CD4-positive, alpha-beta T cell treated with Interferon alpha-2 for 1 hour (primary cell): ENCODE measurements around the gene USP3.

ENCODE experiments used
- DNase-seq, 2 donors: peaks; one replicate each; pipeline ENCODE4 v3.0.0-alpha.2; 2020 to 2022

Gene USP3, protein sequence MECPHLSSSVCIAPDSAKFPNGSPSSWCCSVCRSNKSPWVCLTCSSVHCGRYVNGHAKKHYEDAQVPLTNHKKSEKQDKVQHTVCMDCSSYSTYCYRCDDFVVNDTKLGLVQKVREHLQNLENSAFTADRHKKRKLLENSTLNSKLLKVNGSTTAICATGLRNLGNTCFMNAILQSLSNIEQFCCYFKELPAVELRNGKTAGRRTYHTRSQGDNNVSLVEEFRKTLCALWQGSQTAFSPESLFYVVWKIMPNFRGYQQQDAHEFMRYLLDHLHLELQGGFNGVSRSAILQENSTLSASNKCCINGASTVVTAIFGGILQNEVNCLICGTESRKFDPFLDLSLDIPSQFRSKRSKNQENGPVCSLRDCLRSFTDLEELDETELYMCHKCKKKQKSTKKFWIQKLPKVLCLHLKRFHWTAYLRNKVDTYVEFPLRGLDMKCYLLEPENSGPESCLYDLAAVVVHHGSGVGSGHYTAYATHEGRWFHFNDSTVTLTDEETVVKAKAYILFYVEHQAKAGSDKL

DNA sequence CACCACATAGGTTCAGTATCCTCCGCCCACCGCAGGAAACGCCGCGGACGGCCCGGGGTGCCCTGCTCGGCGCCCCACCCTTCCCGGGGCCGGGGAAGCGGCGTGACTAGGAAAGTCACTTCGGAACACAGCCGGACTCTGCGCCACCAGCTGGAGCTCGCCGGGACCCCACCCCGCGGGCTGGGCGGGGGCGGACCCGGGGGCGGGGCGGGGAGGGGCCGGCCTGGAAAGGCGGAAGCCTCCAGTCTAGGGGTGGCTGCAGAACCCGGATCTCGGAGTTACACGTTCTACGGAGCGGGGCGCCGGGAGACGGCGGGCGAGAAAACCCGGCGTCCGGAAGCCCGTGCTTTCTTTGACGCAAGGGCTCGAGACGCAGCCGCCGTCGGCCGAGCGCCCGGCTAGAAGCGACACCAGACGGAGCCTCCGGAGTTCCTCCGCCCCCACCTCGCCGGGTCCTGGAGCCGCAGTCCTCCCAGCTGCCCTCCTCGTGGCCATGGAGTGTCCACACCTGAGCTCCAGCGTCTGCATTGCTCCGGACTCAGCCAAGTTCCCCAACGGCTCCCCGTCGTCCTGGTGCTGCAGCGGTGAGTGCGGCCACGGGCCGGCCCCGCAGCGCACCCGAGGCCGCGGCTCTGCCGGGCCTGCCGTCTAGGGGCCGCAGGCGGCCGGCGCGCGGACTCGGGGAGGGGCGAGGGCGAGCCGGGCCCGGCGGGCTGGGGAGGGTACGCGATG is at the start of gene USP3:
Gene USP3, plus strand, starts transcription at position 347 of the 732 bp plus-strand sequence. Its CDS starts 147 bp downstream, at position 494.
- DNase-seq, result peak; percentile 94 to 96

DNA sequence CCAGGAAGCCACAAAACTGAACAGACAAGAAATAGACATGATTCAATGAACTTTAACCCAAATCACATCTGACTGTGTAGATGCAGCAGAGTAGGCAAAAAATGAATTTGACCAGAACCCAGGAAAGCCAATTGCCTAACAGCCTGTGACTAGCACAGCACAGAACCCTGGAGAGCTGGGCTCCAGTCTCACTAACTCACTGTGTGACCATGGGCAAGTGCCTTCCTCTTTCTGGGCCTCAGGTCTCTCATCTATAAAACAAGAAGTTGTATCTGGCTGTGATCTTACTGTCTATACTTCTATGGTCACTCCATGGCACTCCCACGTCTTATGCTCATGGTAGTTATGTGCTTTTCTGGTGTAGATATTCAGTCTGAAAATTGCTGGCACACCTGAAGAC is 48.1 kb upstream of the USP3 start:
- peak in 1 of 2 donors; percentile 36 for DNase-seq

DNA sequence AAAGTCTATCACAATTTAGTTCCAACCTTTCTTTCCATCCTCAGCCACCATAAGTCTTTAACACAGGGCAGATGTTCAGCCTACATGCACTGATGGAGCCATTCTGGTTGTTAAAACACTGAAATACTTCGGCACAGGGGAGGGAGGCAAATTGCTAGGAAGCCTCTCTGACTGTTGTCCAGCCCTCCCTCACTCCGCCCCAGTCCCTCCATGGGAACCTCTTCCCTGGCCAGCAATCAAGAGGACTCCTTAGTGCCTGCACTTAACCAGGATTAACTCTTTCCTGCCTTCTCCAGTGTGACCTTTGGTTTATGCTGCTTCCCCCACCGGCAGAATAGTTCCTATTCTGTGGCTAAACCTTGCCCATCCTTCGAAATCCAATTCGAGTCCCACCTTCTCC is 47.0 kb upstream of the USP3 start:
- DNase-seq, result no peak

DNA sequence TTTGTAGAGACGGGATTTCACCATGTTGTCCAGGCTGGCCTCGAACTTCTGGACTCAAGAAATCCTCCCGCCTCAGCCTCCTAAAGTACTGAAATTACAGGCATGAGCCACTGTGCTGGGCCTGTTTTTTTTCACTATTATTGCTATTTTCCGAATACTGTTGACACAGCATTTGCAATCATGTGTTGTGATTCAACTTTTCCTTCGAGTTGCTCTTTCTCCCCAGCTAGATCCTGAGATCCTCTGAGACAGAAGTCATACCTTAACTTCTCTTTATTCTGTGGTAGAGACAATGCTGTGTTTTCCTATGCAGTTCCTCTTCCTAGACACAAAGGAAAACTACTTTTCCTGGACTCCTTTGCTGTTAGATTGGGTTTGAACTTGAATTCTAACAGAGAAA is 46.4 kb upstream of the USP3 start:
- DNase-seq, result no peak

DNA sequence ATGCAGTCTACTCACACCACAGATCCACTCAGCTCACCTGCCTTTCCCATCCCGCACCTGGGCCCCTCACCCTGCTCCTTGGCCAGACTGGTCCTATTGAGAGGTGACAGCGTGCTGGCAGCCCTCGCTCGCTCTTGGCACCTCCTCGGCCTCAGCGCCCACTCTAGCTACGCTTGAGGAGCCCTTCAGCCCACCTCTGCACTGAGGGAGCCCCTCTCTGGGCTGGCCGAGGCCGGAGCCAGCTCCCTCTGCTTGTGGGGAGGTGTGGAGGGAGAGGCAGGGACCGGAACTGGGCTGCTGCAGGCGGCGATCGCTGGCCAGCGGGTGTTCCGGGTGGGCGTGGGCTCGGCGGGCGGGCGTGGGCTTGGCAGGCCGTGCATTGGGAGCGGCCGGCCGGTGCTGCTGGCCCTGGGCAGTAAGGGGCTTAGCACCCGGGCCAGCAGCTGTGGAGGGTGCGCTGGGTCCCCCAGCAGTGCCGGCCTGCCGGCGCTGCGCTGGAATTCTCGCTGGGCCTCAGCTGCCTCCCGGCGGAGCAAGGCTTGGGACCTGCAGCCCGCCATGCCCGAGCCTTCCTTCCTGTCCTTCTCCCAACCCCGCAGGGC is 45.5 kb upstream of the USP3 start:
- no peak for DNase-seq

DNA sequence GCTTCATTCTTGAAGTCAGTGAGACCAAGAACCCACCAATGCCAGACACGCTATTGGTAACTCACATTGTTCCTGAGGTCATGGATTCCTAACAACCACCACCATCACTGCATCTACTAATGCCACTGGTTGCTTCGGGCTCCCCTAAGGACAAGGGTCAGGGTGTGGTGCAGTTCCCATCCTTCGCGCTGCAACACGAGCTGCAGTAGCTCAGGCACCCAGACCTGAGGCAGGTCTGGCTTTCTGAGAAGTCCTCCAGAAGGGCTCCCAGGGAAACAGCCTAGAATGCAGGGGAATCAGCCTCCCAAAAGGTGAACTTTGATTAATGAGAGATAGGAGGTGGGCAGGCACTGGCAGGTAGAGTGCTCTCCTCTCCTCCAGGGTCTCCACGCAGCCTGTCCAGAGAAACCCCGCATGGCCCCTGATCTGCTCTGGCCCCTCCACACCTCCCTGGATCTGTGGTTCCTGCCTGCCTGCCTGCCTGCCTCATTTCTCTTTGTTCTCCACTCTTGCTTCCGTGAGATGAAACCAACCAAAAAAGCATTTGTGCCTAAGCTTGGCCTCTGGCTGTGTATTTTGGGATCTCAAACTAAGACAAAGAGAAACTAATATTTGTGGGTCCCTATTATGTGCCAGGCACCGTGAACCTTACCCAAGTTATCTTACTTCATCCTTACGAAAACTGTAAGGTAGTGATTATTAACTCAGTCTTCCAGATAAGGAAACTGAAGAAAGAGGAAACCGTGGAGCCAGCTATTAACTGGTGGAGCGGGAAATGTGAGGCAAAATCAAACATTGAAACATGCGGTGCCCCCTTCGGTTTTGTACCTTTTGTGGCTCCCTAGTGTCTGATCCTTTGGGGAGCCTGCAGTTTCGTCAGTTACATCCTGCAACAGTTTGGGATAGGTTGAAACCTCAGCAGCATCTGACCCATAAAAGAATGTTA is 43.9 kb upstream of the USP3 start:
- DNase-seq, result no peak

DNA sequence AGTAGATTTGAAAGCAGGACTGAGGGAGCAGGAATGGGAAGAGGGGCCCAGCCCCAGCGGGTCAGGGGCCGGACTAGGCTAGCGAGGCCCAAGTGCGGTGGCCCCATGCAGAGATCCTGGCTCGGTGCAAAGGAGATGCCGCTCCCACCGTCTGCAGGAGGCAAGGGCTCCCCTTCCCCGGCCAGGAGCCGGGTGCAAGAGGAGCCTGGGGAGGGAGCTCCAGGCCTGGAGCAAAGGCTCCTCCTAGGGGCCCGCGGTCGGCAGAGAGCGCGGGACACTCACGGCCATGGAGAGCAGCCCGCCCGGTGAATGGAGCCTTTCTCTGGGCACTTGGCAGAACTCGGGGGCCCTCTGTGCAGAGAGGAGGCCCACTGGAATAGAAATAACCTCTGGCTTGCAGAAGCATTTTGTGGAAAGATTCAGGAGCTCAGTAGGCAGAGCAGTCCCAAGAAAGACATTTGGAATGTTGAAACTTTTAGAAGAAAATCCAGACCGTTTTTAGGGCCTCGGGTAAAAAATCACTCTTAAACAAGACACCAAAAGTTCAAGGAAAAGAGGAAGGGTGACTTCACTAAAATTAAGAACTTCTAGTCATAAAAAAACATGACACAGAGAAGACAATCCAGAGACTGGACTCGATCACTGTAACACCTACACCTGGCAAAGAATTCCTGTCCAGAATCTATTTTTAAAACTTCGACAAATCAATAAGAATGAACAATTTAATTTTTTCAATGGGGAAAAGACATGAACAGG is 43.0 kb upstream of the USP3 start:
- DNase-seq, result no peak

DNA sequence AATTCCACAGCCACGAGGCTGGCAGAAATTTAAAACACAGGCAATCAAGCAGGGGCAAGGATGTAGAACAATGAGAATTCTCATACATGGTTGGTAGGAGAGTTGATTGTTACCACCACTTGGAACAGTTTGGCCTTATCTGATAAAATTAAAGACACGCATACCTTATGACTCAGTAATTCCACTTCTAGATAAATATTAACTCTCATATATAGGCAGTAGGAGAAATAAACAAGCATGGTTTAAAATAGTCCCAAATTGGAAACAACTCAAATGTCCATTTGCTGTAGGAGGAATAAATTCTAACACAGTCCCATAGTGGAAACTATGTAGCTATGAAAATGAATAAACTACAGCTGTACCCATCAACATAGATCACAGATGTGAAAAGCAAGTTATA is 42.3 kb upstream of the USP3 start:
- no peak for DNase-seq

DNA sequence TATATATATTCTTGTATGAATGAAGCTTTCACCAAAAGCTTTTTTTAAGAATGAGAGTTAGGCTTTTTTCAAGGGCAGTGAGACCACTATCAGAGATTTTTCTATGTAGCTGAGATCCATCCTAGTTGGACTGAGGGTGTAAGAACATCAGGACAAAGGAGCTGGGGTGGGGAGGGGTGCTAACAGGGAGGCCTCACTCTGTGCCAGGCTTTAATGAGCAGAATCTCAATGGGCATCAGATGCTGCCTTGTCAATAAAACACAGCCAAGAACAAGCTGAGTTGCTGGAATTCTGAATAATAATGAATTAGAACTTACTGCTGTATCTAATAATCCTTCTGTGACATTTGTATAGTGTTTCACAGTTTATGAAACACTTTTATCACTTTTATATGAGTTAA is 41.4 kb upstream of the USP3 start:
- DNase-seq, result no peak

DNA sequence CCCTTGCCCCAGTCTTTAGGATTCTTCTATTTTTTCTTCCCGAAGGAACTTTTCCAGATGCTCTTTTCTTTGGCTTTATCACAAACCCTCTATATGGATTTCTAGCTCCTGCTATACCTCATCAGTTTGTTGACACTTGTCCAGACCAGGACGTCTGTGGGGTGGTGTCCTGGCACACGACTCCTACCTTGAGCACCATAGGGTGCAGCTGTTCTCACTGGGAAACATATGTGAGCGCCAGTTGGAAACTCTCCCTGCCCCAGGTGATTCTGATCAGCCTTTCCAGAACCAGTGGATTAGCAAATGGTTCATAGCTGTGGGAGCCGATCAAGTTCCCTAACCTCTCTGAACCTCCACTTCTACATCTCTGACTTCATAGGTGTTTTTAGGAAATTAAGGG is 40.6 kb upstream of the USP3 start:
- no peak for DNase-seq

DNA sequence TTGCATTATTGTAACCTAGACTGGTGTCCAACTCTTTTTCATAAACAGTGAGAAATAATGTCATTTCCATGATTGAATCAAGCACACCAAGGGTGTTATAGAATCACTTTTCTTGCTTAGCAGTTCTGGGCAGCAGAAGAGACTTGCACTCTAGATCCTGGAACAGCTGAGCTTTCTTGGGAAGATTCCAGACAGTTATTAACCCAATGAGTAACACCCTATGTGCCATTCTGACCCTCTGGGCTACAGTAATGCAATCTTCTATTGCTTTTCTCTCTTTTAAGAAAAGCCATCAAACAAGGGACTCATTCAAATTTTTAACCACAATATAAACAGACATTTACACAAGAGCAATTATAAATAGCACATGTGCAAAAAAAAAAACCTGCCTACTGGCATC is 39.3 kb upstream of the USP3 start:
- no peak for DNase-seq

DNA sequence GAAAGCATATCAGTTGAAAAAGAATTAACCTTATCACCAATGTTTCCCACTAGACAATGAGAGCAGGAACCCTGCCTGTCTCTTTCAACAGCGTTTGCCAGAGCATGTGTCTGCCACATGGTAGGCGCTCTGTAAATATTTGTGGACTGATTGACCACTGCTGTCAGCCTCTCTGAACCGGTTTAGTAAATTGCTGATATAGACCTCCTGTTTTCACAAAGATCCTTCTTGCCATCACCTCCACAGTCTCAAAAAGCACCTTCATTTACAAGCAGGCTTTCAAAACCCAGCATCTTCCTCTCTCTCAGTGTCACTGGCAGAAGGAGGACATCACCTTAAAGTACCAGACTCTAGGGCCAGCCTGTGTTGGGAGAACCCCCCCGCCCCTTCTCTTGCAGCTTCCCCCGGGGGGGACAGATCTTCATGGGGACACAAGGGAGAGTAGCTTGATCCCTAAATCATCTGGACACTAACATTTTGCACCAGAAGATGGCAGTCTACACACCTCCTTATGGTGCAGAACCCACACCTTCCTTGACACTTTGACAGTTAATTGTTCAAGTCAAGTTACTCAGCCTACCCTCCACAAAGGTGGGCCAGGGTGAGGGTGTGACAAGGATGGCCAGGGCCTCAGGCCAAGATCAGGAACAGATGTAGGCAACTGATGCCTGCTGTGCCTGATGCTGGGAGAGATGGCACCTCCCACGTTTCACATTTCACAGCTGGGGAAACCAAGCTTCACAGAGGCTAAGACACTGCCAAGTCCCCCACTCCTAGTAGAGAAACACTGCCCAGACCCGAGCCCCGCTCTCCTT is 37.8 kb upstream of the USP3 start:
- DNase-seq, result peak; percentile 72 to 86

DNA sequence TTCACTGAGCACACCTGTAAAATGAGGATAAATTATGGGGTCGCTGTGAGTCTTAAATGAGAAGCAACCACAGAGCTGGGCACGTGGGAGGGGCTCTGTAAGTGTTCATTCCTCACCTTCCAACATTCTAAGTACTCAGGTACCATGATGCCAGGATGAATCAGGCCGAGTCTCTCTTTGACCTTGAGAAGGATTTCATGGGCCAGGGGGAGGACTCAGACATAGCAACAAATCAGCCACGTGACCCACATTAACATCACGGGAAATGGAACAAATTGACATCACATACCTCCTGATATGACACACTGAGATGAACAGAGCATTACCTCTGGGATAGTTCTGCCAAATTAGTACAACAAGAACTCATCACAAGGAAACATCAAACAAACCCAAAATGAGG is 35.2 kb upstream of the USP3 start:
- DNase-seq, result no peak

DNA sequence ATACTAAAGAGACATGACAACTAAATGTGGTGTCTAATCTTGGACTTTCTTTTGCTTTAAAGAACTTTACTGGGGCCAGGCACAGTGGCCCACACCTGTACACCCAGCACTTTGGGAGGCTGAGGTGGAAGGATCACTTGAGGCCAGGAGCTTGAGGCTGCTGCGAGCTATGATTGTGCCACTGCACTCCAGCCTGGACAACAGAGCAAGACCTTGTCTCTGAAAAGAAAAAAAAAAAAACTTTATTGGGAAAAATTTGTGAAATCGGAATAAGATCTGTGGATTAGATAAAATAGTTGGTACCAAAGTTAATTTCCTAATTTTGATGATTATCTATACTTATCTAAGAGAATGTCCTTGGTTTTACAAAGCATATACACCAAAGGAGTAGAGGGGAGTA is 34.4 kb upstream of the USP3 start:
- DNase-seq, result no peak

DNA sequence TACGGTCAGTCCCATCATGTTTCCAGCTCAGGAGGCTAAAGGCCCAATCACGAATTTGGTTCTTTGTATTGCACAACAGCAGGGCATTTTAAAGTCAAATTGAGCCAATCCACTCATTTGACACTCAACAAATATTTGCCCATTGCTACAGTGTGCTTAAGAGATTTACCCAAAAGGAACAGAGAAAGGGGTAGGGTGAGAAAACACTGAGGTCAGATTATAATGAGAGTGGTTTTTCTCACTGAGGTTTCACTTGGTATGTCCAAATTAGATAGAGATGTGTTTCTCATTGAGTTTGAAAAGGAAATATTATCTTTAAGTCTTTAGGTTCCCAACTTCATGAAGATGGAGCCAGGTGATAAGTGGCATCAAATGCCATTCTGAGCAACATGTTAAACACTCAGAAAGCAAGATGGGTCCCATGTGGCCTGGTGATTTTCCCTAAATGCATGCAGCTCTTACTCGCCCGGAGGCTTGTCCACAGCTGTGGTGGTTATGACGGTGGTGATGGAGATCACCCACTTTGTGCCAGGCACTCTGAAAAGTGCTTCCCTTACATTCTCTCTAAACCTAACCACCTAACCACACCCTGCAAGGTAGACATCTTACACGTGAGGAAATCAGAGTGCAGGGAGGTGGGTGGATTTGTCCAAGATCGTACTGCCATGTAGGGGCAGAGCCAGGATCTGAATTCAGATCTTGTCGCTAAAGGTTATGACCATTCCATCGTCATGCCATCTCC is 31.2 kb upstream of the USP3 start:
- peak; percentile 26 to 49 for DNase-seq

DNA sequence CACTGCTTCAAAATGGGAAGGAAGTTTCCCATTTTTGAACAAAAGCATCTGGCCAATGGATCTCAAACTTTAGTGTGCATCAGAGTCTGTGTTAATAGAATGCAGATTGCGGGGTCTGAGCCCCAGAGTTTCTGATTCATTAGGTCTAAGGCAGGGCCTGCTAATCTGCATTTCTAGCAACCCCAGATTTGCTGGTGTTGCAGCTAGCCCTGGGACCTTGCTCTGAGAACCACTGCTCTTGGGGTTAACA is 30.7 kb upstream of the USP3 start:
- DNase-seq, result no peak

DNA sequence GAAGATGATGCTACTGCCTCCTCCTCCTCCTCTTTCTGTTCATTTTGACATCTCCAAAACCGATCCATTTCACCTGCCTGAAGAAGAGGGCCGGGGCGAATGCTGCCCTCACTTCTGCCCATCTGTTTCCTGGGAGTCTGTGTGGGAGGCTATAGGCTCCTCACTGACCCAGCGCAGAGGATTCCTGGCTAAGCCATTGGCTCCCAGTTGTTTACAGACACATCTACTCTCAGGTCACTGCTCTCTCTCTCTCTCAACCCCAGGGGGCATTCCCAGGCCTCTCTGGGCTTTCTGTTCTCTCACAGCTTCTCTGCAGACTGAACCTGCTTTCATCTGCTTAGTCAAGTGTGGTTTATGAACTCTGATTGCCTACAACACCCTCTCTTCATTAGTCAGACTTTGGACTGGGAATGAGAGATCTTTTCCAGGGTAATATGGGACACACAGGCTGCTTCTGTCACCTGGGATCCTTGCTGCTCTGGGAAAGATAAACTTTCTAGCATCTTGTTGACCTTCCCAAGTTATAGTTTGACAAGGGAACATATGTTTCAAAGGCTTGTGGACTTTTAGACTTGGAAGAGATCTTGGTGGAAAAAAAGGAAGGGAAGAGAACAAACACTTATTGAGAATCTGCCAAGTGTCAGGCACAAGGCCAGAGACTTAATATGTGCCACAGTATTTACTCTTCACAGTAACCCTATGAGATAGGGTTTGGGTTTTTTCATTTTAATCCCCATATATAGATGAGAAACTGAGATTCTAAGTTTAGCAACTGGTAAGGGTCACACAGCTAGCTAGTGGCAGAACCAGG is 30.2 kb upstream of the USP3 start:
- peak; percentile 71 for DNase-seq

DNA sequence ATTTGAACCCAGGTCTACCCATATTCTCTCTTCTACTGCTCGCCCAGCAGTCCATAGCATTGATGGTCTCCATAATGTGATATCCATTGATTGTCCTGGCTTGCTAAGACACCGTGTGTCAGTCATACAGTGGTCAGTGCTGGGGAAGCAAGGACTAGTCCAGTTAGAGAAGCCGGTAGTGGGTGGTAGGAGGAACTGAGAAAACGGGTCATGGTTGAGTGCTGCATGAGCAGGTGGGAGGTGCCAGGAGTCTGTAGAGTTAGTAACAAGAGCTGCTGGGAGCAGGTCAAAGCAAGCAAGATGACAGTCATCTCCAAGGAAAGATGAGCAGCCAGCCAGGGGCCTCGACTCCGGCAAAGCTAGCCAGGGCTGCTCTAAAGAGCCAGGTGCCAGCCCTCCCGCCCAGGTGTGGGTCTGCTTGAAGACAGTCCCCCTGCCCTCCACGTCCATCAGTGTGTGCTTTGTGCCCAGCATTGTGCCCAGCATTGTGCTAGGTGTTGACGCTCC is 29.5 kb upstream of the USP3 start:
- DNase-seq, result peak in 1 of 2 donors; percentile 73

DNA sequence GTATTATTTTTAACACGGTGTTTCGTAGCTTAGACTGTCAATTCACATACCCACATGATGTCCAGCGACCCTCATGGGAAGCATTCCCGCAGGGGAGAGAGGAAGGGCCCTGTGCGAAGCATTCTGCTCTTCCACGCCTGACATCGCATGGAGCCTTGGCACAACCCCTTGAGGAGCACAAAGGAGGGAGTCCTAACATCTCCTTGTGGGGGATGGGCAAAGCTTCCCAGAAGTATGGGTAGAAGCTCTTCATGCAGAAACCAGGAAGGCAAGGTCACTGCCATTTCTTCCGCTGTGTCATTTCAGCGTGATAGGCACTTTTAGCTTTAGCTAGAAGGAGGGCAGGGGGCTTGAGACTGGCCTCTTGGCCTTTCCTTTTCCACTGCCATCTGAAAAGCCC is 28.7 kb upstream of the USP3 start:
- no peak for DNase-seq
